Stimulated activated CD8-positive, alpha-beta memory T cell treated with anti-CD3 and anti-CD28 coated beads, Interleukin-15, amount 100 ng/mL, for 4 hours (primary cell): ENCODE data around the gene SIM2.

Experiments used
- DNase-seq, 2 donors: peaks; one replicate each; pipeline ENCODE4 v3.0.0-alpha.2; 2020; ENCODE audit warnings: low read depth in 2 of 2

SIM2 gene

GRCh38 chr21:36798491-36798890 lies 99.6 kb downstream of the SIM2 start:
- DNase-seq = no peak
